BLaER1 (cell line): ENCODE data around the gene NKX3-2.

Experiments
- H3K27ac ChIP-seq: shearing (Covaris generic); formaldehyde crosslinking; 2 replicates; pipeline ENCODE4 v1.8.1; 2022
- H3K27me3 ChIP-seq: shearing (Covaris generic); formaldehyde crosslinking; 2 replicates; pipeline ENCODE4 v1.8.1; 2022
- H3K36me3 ChIP-seq: shearing (Covaris generic); formaldehyde crosslinking; 2 replicates; pipeline ENCODE4 v1.8.1; 2022
- H3K4me1 ChIP-seq: shearing (Covaris generic); formaldehyde crosslinking; 2 replicates; pipeline ENCODE4 v1.8.1; 2022
- H3K4me2 ChIP-seq: shearing (Covaris generic); formaldehyde crosslinking; 2 replicates; pipeline ENCODE4 v1.8.1; 2022
- H3K4me3 ChIP-seq: shearing (Covaris generic); formaldehyde crosslinking; 2 replicates; pipeline ENCODE4 v1.8.1; 2022
- H3K9ac ChIP-seq: shearing (Covaris generic); formaldehyde crosslinking; 2 replicates; pipeline ENCODE4 v1.8.1; 2022
- H3K9me3 ChIP-seq: shearing (Covaris generic); formaldehyde crosslinking; 2 replicates; pipeline ENCODE4 v1.8.1; 2022
- H4K20me1 ChIP-seq: shearing (Covaris generic); formaldehyde crosslinking; 2 replicates; pipeline ENCODE4 v1.8.1; 2022
- Cebpa-rat ChIP-seq: shearing (Covaris generic); IDR thresholded peaks from 2 replicates; pipeline ENCODE4 v1.8.1; 2022

The NKX3-2 gene

GRCh38 chr4:13543839-13544605 is at the start of gene NKX3-2:
Gene NKX3-2, minus strand, starts transcription at chr4:13544508. Its CDS starts 94 bp downstream, at chr4:13544414.
- no peak for TF ChIP-seq Cebpa-rat
- peaks cover 35% of the 10 kb centered on the region for H3K4me1 ChIP-seq
- H3K36me3 ChIP-seq, result no peaks in the 10 kb centered on the region
- H3K4me2 ChIP-seq, result peak within 1 kb of the TSS; percentile 87
- peaks cover 100% of the 10 kb centered on the region for H3K27me3 ChIP-seq
- no peak within 1 kb of the TSS for H3K27ac ChIP-seq
- no peak within 1 kb of the TSS for H3K9ac ChIP-seq
- H3K9me3 ChIP-seq, result peaks cover 37% of the 10 kb centered on the region
- peak within 1 kb of the TSS; percentile 65 for H3K4me3 ChIP-seq
- H4K20me1 ChIP-seq, result peaks cover 94% of the 10 kb centered on the region

GRCh38 chr4:13592220-13592619 is 47.9 kb upstream of the NKX3-2 start:
- Histone ChIP-seq H4K20me1 (no peaks in the 10 kb centered on the region), H3K4me1 (no peaks in the 10 kb centered on the region), H3K27ac (no peak overlapping the region), H3K27me3 (no peaks in the 10 kb centered on the region), H3K9me3 (no peaks in the 10 kb centered on the region), H3K4me2 (no peak overlapping the region), H3K9ac (no peak overlapping the region), H3K4me3 (no peak overlapping the region), H3K36me3 (peaks cover 91% of the 10 kb centered on the region)
- no peak for TF ChIP-seq Cebpa-rat

- Histone ChIP-seq H3K4me3 (no peak overlapping the region), H3K4me1 (no peaks in the 10 kb centered on the region), H3K27me3 (no peaks in the 10 kb centered on the region), H3K27ac (no peak overlapping the region), H3K4me2 (no peak overlapping the region), H3K9me3 (no peaks in the 10 kb centered on the region), H3K36me3 (peaks cover 88% of the 10 kb centered on the region), H4K20me1 (no peaks in the 10 kb centered on the region), H3K9ac (no peak overlapping the region)
- TF ChIP-seq Cebpa-rat, result no peak
Measured at GRCh38 chr4:13590766-13591165, 46.5 kb upstream of the NKX3-2 start.

- peaks cover 85% of the 10 kb centered on the region for H3K36me3 ChIP-seq
- TF ChIP-seq Cebpa-rat, result no peak
Measured at GRCh38 chr4:13588954-13589353, 44.6 kb upstream of the NKX3-2 start.

GRCh38 chr4:13584481-13584880 is 40.2 kb upstream of the NKX3-2 start:
- Histone ChIP-seq H4K20me1 (no peaks in the 10 kb centered on the region), H3K4me2 (no peak overlapping the region), H3K9me3 (no peaks in the 10 kb centered on the region), H3K36me3 (peaks cover 89% of the 10 kb centered on the region), H3K4me3 (no peak overlapping the region), H3K27me3 (no peaks in the 10 kb centered on the region), H3K9ac (no peak overlapping the region), H3K4me1 (no peaks in the 10 kb centered on the region), H3K27ac (no peak overlapping the region)
- TF ChIP-seq Cebpa-rat, result no peak

More at GRCh38 chr4:13588954-13589353, 44.6 kb upstream of the NKX3-2 start:
- H4K20me1 ChIP-seq, result no peaks in the 10 kb centered on the region
- H3K27me3 ChIP-seq, result no peaks in the 10 kb centered on the region
- H3K4me2 ChIP-seq, result no peak overlapping the region
- H3K4me1 ChIP-seq, result no peaks in the 10 kb centered on the region
- no peak overlapping the region for H3K27ac ChIP-seq
- no peaks in the 10 kb centered on the region for H3K9me3 ChIP-seq
- no peak overlapping the region for H3K4me3 ChIP-seq
- no peak overlapping the region for H3K9ac ChIP-seq

- H3K27ac ChIP-seq, result no peak overlapping the region
- no peaks in the 10 kb centered on the region for H4K20me1 ChIP-seq
- no peaks in the 10 kb centered on the region for H3K27me3 ChIP-seq
- peaks cover 95% of the 10 kb centered on the region for H3K36me3 ChIP-seq
- no peak for TF ChIP-seq Cebpa-rat
- no peak overlapping the region for H3K4me2 ChIP-seq
- H3K9ac ChIP-seq, result no peak overlapping the region
- no peak overlapping the region for H3K4me3 ChIP-seq
- no peaks in the 10 kb centered on the region for H3K9me3 ChIP-seq
- H3K4me1 ChIP-seq, result no peaks in the 10 kb centered on the region
Measured at GRCh38 chr4:13580036-13580435, 35.7 kb upstream of the NKX3-2 start.

GRCh38 chr4:13577660-13578059 is 33.4 kb upstream of the NKX3-2 start:
- Histone ChIP-seq H3K36me3 (peaks cover 99% of the 10 kb centered on the region), H4K20me1 (no peaks in the 10 kb centered on the region)

GRCh38 chr4:13570916-13571315 is 26.6 kb upstream of the NKX3-2 start:
- H4K20me1 ChIP-seq, result no peaks in the 10 kb centered on the region
- H3K9me3 ChIP-seq, result no peaks in the 10 kb centered on the region
- TF ChIP-seq Cebpa-rat, result no peak
- H3K27ac ChIP-seq, result no peak overlapping the region
- H3K4me1 ChIP-seq, result no peaks in the 10 kb centered on the region
- H3K9ac ChIP-seq, result no peak overlapping the region
- H3K4me3 ChIP-seq, result no peak overlapping the region
- H3K4me2 ChIP-seq, result no peak overlapping the region
- peaks cover 97% of the 10 kb centered on the region for H3K36me3 ChIP-seq
- no peaks in the 10 kb centered on the region for H3K27me3 ChIP-seq

More at GRCh38 chr4:13577660-13578059, 33.4 kb upstream of the NKX3-2 start:
- no peaks in the 10 kb centered on the region for H3K27me3 ChIP-seq
- no peak overlapping the region for H3K4me3 ChIP-seq
- H3K9ac ChIP-seq, result no peak overlapping the region
- no peak overlapping the region for H3K4me2 ChIP-seq
- no peaks in the 10 kb centered on the region for H3K9me3 ChIP-seq
- TF ChIP-seq Cebpa-rat, result no peak
- no peaks in the 10 kb centered on the region for H3K4me1 ChIP-seq
- no peak overlapping the region for H3K27ac ChIP-seq

GRCh38 chr4:13567125-13567524 is 22.8 kb upstream of the NKX3-2 start:
- no peak overlapping the region for H3K4me3 ChIP-seq
- no peak overlapping the region for H3K27ac ChIP-seq
- TF ChIP-seq Cebpa-rat, result no peak
- H3K9me3 ChIP-seq, result no peaks in the 10 kb centered on the region
- H3K4me1 ChIP-seq, result no peaks in the 10 kb centered on the region
- H3K36me3 ChIP-seq, result peaks cover 59% of the 10 kb centered on the region
- no peaks in the 10 kb centered on the region for H3K27me3 ChIP-seq
- H3K4me2 ChIP-seq, result no peak overlapping the region
- H4K20me1 ChIP-seq, result no peaks in the 10 kb centered on the region
- no peak overlapping the region for H3K9ac ChIP-seq

- no peak overlapping the region for H3K9ac ChIP-seq
- peaks cover 20% of the 10 kb centered on the region for H3K36me3 ChIP-seq
- H3K27me3 ChIP-seq, result no peaks in the 10 kb centered on the region
- H3K27ac ChIP-seq, result no peak overlapping the region
- no peaks in the 10 kb centered on the region for H4K20me1 ChIP-seq
- H3K4me3 ChIP-seq, result no peak overlapping the region
- H3K4me1 ChIP-seq, result peaks cover 4% of the 10 kb centered on the region; the same call in 1 of the 2 replicates
- no peaks in the 10 kb centered on the region for H3K9me3 ChIP-seq
- no peak overlapping the region for H3K4me2 ChIP-seq
- TF ChIP-seq Cebpa-rat, result no peak
Measured at GRCh38 chr4:13562876-13563275, 18.6 kb upstream of the NKX3-2 start.
